Skin epidermis (tissue), 12 donors: ENCODE measurements around the gene GNAI3.

Source experiments
- H3K27ac ChIP-seq, 21 experiments: fragments of 200-600 bp; sonication (generic) in 11 of 21; one replicate each; pipeline ENCODE4 v1.5.0; 2020; ENCODE audit warnings: mild to moderate bottlenecking in 3 of 21, inconsistent platforms in 2 of 21, moderate library complexity in 2 of 21
- H3K4me3 ChIP-seq, 7 experiments: fragments of 200-600 bp; sonication (generic) in 2 of 7; one replicate each; pipeline ENCODE4 v1.5.0; 2020; ENCODE audit warnings: inconsistent platforms in 2 of 7, mild to moderate bottlenecking in 2 of 7, moderate library complexity in 1 of 7

The GNAI3 gene

DNA sequence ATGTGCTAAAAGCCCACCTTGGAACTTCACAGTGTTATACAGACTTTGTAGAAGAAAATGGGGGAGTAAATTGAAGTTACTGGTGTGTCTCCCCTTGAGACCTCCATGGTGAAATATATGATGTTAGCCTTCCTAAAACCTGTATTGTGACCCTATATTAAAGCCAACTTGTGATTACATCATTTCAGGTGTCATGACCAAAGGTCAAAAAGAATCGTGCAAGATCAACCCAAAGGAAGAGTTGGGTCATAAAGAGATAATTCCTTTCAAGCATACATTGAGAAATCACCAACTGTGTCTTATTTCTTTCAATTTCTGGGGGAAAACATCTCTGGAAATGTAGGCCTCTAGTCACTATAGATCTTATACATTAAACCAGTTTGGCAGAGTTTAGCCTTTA lies 36.4 kb downstream of the GNAI3 start:
- H3K4me3 ChIP-seq, result no peak overlapping the region
- no peak overlapping the region for H3K27ac ChIP-seq

DNA sequence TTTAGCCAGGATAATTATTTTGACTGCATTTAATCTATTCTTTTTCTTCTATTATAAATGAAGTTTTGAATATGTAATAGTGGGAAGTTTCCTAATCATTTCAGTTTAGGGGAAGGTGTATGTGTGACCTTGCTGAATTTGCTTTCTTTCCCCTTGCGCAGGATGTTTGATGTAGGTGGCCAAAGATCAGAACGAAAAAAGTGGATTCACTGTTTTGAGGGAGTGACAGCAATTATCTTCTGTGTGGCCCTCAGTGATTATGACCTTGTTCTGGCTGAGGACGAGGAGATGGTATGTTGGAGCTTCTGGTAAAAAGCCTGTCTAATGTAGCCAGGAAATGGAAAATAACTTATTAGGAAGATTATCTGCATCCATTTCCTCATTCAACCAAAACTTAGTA lies 37.6 kb downstream of the GNAI3 start:
- H3K27ac ChIP-seq, result no peak overlapping the region

DNA sequence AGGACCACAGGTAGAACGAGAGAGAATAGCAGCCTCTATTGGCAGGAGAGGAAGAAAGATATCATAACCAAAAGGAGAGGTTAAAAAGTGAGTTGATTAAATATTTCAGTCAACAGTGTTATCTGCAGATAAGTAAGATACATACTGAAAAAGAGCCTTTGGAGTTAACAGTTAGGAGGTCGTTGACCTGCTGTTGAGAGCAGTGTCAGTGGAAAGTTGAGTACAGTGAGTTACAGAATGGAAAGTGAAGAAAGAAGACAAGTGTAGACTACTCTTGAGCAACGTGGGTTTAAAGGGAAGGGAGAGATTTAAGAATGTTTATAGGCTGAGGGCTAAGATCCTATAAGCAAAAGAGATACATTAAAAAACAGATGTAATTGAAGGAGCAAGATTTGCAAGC lies 40.8 kb downstream of the GNAI3 start:
- Histone ChIP-seq H3K27ac (no peak overlapping the region), H3K4me3 (no peak overlapping the region)

More for the DNA sequence above, 37.6 kb downstream of the GNAI3 start:
- H3K4me3 ChIP-seq, result no peak overlapping the region

DNA sequence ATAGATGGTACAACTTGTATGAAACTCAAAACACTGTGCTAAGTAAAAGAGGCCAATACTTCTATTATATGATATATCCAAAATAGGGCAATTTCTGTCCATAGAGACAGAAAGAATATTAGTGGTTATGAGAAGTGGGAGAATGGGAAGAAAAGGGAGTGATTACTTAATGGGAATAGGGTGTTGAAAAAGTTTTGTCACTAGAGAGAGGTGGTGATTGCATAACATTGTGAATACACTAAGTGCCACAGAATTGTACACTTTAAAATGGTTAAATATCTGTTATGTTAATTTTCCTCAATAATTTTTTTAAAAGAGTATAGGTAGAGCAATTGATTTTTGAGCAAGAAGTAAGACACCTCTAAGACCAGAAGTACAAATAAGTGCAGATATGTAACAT lies 41.3 kb downstream of the GNAI3 start:
- Histone ChIP-seq H3K27ac (no peak overlapping the region), H3K4me3 (no peak overlapping the region)

DNA sequence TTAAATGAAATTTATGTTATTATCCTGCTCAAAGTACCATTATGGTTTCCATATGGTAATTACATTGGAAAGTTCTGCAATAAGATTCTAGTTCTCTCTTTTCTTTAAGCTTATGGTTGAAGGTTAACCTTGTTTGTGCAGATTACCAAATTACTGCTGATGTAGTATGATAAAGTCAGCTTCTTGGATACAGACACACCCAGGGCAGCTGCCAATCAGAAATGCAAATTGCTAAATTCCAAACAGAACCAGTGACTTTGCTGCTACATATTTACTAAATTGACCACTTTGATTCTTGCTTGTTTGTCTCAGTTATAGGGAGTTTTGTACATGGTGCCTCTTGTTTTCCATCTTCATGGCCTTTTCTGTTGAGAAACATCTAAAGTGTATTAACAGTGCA lies 44.5 kb downstream of the GNAI3 start:
- no peak overlapping the region for H3K27ac ChIP-seq
- no peak overlapping the region for H3K4me3 ChIP-seq

DNA sequence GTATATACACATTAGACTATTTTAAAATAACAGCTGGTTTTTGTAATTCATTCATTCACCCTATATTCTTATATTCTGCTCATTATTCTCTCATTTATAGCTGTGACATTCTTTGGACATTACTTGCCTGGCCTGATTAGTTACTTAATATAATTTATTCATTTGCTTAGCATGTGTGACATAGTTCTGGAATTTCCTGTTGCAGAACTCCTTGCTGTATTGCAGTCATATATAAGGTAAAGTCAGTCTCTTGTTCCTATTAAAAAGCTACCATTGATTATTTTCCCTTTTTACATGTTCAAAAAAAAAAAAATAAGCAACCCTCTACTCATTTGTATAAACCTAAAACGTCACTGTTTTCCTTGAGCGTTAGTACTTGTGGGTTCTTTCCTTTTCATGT lies 47.1 kb downstream of the GNAI3 start:
- H3K27ac ChIP-seq, result peak overlapping the region in 1 of 21 experiments; percentile 47
- H3K4me3 ChIP-seq, result no peak overlapping the region

DNA sequence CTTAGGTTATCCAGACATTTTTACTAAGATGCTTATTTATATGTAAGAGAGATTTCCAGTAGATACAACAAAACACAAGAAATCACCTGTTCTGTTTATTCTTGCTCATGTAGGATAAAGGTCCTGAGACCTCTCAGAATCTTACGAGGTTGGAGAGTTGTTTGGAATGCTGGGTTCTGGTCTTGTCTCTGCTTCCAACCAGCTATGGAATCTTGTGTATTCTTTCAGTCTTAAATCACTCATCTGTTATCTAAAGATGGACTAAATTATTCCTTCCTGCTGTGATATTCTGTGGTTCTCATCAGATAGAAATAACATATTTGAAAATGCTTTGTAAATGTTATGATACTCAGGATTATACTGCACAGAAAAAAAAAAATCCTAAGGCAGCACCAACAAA lies 49.7 kb downstream of the GNAI3 start:
- Histone ChIP-seq H3K4me3 (no peak overlapping the region), H3K27ac (no peak overlapping the region)

DNA sequence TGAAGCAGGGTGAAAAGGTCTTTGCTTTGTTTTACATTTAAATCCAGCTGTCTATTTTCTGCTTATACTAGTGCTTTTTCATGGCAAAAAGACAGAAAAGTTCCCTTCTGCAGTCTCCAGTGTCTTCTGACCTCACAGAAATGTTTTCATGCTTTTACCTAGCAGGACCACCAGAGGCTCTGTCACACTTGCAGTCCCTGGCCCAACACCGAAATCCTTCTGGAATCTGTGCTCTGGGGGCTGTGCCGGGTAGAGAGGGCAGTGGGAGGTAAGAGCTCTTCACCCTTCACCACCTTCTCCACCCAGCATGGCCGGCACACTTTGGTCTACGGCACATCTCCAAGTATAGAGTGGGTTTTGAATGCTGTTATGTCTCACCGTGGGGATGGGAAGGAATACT lies 50.2 kb downstream of the GNAI3 start:
- H3K27ac ChIP-seq, result no peak overlapping the region
- no peak overlapping the region for H3K4me3 ChIP-seq

DNA sequence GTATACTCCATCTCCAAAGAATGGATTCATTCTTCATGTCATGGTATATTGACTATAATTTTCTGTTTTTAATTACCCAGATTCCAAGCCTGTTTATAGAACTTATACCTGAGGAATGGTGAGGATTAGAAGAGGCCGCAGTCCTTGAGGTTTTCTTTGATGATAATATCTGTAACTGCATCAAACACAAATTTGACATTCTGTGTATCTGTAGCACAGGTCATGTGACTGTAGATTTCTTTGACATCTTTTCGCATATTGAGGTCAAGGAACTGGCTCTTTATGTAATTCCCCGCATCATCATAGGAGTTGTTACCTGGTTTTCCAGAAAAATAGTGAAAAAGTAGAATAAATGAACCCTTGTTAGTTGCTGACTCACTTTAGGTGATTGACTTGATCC lies 54.8 kb downstream of the GNAI3 start:
- Histone ChIP-seq H3K27ac (no peak overlapping the region), H3K4me3 (no peak overlapping the region)

DNA sequence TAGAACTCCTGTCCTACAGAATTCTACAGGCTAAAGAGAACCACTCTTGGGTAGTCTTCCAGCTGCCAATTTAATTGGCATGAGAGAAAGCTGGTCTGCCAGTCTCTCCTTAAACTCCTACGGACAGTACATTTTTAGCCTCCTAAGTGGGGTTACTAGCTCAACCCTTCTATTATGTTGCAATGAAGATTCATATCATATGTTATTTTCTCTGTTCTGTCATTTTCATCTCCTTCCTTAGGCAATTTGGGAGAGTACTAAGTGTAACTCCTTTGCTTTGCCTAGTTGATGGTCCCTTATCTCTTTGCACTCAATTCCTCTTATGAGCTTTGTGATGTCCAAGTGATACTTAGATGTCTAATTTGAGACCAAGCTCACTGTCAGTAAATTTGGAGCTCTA lies 57.0 kb downstream of the GNAI3 start:
- Histone ChIP-seq H3K4me3 (no peak overlapping the region), H3K27ac (no peak overlapping the region)

DNA sequence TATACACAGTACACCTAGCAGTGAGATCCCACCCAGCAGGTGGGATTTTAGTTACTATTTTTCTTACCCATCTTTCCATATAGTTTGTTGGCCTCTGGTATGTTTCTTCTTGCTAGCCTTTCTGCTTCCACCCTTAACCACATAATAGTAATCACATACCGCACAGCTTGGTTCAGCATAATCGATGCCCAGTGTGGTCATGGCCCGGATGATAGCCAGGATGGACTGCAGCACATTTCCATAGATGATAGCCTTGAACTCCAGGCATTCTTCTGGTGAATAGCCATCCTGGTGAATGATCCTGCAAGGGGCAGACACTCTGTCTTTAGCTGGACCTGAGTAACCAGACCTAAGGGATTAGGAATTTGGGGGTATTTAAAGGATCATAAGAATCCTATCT lies 61.5 kb downstream of the GNAI3 start:
- no peak overlapping the region for H3K27ac ChIP-seq
- no peak overlapping the region for H3K4me3 ChIP-seq

DNA sequence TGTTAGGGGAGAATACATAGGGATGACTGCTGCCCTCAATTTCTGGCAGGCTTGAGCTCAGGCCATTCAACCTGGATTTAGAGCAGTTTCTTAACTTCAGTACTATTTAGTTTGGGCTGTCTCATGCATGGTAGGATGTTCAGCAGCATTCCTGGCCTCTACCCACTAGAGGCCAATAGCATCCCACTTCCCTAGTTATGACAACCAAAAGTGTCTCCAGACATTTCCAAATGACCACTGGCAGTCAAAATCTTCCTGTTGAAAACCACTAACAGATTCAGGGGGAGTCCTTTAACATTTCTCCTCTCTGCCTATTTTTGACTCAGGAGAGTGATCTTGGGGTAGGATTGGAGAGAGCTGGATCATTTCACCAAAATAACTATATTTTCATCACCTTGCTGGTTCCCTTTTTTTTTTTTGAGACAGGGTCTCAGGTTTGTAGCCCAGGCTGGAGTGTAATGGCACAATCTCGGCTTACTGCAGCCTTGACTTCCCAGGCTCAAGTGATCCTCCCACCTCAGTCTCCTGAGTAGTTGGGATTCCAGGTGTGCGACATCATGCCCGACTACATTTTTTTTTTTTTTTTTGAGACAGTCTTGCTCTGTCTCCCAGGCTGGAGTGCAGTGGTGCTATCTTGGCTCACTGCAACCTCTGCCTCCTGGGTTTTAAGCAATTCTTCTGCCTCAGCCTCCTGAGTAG lies 62.3 kb downstream of the GNAI3 start:
- H3K27ac ChIP-seq, result no peak overlapping the region
- H3K4me3 ChIP-seq, result no peak overlapping the region

DNA sequence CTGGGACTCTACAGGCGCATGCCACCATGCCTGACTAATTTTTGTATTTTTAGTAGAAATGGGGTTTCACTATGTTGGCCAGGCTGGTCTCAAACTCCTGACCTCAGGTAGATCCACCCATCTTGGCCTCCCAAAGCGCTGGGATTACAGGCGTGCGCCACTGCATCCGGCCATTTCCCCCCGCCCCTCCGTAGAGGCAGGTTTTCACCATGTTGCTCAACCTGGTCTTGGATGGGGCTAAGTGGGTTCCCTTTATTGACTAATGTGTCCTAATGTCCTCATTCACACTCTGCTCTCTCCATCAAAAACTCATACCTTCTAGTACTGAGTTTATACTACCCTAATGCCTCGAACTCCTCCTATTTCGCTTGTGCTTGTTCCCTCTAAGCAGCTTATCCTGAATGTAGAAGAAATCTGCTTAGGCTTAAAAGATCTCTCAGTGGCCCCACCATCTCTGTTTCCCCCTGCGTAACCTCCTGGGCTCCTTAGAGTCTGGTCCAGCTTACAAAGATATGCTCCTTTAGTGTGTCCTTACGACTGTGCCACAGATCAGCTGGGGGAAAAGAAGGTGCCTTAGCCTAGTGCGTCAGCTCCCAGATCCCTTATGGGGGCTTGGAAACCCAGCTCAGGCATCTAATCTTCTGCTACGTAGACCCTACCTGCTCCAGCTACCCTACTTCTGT lies 63.0 kb downstream of the GNAI3 start:
- H3K4me3 ChIP-seq, result no peak overlapping the region
- no peak overlapping the region for H3K27ac ChIP-seq

DNA sequence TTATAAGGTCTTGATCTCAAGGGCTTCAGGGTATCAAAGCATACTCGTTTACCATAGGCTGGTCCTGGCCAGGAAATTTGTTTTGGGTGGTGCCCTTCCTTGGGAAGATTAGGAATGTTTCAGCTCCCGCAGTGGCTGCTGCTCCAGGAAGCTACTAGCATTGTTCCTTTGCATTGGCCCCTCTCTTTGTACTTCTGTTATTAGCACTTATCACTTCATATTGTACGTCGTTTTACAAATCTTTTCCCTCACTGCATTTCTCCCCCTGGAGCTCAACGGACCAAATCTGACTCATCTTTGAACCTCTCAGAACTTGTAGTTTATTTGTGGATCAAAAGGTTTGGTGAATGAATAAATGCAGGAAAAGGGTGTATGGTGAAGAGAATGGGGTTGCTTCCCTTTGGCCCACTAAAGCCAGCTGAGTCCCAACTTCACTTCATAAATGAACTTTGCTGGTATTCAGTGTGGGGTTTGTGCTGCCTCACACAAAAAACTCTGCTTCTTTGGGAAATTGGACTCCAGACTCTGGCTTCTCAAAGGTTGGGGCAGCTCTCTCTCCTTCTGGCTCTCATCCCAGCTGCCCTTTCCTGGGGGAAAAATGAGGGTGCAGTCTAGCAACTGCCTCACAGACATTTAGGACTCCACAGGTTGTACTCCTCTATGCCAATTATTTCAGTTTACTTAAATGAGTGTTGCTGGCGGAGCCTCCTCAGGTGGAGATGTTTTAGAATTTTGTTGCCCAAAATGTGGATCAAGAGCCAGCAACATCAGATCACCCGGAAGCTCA lies 65.1 kb downstream of the GNAI3 start:
- Histone ChIP-seq H3K27ac (no peak overlapping the region), H3K4me3 (no peak overlapping the region)

DNA sequence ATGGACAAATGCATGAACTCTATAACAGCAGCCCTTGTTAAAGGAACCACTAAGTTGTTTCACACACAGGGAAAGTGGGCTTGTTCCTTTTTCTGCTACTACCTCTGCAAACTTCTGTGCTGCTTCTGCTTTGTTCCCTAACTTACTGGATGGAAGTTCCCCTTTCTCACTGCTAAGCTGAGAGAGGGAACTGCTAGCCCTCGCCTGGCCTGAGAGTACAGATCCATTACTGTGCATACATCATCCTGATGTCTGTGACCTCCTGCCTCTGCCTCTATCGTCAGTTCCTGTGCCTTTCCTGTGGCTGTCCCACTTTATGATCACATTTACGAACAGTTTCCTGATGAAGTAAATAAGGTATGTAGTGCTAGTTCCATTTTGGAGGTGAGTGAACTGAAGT lies 67.5 kb downstream of the GNAI3 start:
- Histone ChIP-seq H3K4me3 (no peak overlapping the region), H3K27ac (peak overlapping the region in 17 of 21 experiments; percentile 35 to 93 (median 72))

DNA sequence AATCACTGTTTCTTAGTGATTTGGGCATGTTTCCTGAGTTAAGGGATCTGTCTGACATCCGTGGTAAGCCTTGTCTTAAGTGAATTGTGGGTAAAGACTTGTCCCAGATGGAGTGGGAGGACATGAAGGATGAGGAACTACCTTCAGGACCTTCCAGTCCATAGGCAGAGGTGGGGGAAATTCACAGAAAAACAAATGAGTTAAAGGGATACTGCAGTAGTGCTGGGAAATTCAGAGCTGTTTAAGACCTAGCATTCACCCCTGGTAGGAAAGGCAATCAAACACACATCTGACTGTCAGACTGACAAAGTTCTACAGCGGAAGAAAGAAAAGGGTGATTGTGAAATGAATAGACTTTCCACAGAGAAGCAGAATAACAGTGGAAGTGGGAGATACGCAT lies 68.0 kb downstream of the GNAI3 start:
- no peak overlapping the region for H3K4me3 ChIP-seq

DNA sequence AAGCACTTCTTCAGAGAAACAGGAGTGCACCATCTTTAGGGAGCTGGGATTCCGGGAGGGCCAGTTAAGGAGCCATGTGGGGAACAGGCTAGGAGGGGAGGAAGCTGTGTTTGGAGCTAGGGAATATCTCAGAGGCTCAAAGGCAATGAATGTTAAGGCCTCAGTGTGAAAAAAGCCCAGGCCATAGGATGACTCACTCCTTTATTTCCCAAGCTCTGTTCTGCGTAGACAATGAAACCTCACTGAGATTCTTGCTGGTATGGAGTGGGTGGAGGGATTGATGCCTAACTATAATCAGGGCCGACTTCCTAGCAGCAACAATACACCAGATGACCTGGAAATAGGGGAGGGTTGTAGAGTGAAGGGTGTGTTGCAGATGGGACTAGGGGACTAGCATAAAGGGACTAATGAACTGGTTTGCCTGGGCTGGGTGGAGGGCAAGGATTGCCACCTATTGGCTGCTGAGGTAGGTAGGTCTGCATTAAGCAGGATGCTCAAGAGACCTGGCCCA lies 68.9 kb downstream of the GNAI3 start:
- no peak overlapping the region for H3K4me3 ChIP-seq
- peak overlapping the region in 20 of 21 experiments; percentile 27 to 93 (median 71) for H3K27ac ChIP-seq

More for the DNA sequence above, 68.0 kb downstream of the GNAI3 start:
- peak overlapping the region in 19 of 21 experiments; percentile 27 to 93 (median 71) for H3K27ac ChIP-seq

DNA sequence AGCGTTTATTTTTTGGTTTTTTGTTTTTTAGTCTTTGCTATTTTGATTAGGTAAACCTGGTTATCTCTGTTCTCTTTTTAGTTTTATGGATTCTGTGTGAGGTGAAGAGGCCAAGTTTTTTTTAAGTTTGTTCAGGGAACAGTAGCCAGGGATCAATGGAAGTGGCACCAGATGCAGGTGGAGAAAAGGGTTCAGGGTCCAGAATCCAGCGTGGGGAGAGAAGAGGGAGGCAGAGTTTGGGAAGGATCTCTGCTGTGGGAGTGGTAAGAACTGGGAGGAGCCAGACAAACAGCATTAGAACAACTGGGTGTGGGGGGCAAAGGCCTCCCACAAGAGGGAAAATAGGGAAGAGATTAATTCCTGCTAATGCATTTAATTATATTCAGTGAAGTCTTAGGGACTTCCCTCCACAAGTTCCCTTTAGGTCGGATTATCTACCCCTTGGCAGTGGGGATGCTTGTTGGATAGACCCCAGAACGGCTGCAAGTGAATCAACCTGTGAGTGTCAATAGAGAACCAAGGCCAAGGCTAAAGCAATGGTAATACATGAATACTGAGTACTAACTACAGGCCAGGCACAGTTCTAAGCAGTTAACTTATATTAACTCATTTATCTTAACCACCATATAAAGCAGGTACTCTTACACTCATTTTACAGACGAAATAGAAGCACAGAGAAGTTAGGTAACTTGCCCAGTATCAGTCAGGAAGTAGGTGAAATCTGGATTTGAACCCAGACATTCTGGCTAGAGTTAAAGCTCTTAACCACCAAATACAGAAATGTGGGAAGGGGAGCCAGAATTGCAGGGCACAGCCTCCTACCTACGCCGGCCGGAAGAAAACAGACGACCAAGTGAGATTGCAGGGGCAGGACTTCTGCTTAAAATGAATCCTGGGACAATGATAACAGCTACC lies 70.5 kb downstream of the GNAI3 start:
- H3K4me3 ChIP-seq, result peak overlapping the region; percentile 49 to 82 (median 59)
- H3K27ac ChIP-seq, result peak overlapping the region in 20 of 21 experiments; percentile 65 to 96 (median 87)

DNA sequence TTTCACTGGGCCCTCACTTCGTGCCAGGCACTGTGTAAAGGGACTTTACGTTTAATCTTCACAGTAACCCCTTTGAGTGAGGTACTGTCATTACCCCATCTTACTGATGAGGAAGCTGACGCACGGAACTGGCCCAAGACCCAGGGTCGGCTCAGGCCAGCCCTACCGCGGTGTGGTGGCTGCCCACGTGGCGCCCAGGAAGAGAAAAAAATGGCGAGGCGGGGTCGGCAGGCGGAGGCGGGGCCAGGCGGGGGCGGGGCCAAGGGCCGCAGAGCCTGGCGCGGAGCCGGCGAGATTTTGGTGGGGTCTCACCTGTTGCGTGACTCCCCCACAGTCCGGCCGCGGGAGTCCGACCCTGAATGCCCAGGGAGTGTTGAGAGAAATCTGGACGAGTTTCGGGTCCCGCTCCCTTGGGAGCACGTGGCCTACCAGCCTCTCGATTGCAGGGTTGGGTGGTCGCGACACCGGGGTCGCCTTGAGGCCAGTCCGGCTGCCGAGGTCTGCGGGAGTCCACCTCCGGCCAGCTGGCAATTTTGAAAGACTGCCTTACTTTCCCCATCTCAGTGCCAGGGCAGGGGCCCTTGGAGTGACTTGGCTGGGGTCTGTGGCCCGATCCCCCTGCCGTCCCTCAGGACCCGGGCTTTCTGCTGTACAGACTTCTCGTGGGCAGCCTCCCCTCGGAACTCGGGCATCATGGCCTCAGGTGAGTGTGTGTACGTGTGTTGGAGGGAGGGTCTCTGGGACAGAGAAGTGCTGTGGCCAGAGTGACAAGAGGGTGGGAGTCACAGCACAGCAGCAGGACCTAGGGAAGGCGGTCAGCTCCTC lies 71.4 kb downstream of the GNAI3 start, which contains the start of the genes AMPD2 and GNAT2:
AMPD2 (plus strand) TSS at position 262 of the 825 bp plus-strand sequence. CDS start 1,339 bp downstream, outside the sequence.
GNAT2 (minus strand) TSS at position 41 of the 825 bp plus-strand sequence. CDS start 6,746 bp downstream, outside the sequence.
- peak within 1 kb of the TSS; percentile 49 to 82 (median 59) for H3K4me3 ChIP-seq

More for the DNA sequence above, 71.4 kb downstream of the GNAI3 start, which contains the start of the genes AMPD2 and GNAT2:
- H3K27ac ChIP-seq, result peak within 1 kb of the TSS; percentile 15 to 96 (median 87)
